Caco-2 (cell line): ENCODE results near the gene AAK1. TPM values are rescaled to one million over a fixed set of nuclear protein-coding genes. Genes with fewer than 3 reads are reported as not detected.

Experiments used
- BruUV-seq: library from RNA; stranded (reverse); fragments of 400-500 nt; replicated peaks from 2 replicates; lab custom pipeline; 2021; lab: Mats Ljungman, UMichigan
- CTCF ChIA-PET: fragments of 300-600 bp; sonication (Branson Sonifier 250); formaldehyde crosslinking; loops from one replicate; lab custom pipeline; 2022; ENCODE audit warnings: antibody characterized with exemption; lab: Charles Lee
- POLR2A ChIA-PET: fragments of 300-600 bp; sonication (Branson Sonifier 250); formaldehyde crosslinking; loops from one replicate; lab custom pipeline; 2022; ENCODE audit warnings: antibody characterized with exemption; lab: Charles Lee
- DNase-seq, 2 experiments: peaks; one replicate each; pipeline versions ENCODE4 v3.0.0 to v3.0.0-alpha.2; 2020 to 2022
- H3K27me3 ChIP-seq: replicated peaks from 2 replicates; pipeline ENCODE4 v1.6.0; 2011; ENCODE audit warnings: low read length; ENCODE audit not compliant: control insufficient read depth, insufficient read depth
- H3K36me3 ChIP-seq: 2 replicates; pipeline ENCODE4 v1.5.1; 2011; ENCODE audit warnings: low read length; ENCODE audit not compliant: control insufficient read depth, insufficient read depth
- H3K4me1 ChIP-seq: fragments of 250-450 bp; sonication (Bioruptor Pico); 2 replicates; pipeline ENCODE4 v1.5.1; 2020; ENCODE audit warnings: mild to moderate bottlenecking
- H3K4me3 ChIP-seq: 2 replicates; pipeline ENCODE4 v1.5.1; 2011; ENCODE audit warnings: low read depth, mild to moderate bottlenecking, control low read depth, low read length
- H3K9me3 ChIP-seq: fragments of 250-450 bp; sonication (Bioruptor Pico); 2 replicates; pipeline ENCODE4 v1.5.1; 2020; ENCODE audit warnings: mild to moderate bottlenecking, moderate library complexity
- H3K27ac Mint-ChIP-seq: one replicate; pipeline ENCODE4 v1.8.0; 2022; ENCODE audit warnings: mixed read lengths; ENCODE audit not compliant: unreplicated experiment
- H3K27me3 Mint-ChIP-seq: one replicate; pipeline ENCODE4 v1.8.0; 2022; ENCODE audit warnings: mixed read lengths; ENCODE audit not compliant: insufficient read depth, unreplicated experiment
- H3K36me3 Mint-ChIP-seq: one replicate; pipeline ENCODE4 v1.8.0; 2022; ENCODE audit warnings: mild to moderate bottlenecking, mixed read lengths; ENCODE audit not compliant: insufficient read depth, unreplicated experiment
- H3K4me1 Mint-ChIP-seq: one replicate; pipeline ENCODE4 v1.8.0; 2022; ENCODE audit warnings: low read depth, mixed read lengths; ENCODE audit not compliant: unreplicated experiment
- H3K4me3 Mint-ChIP-seq: one replicate; pipeline ENCODE4 v1.8.0; 2022; ENCODE audit warnings: mild to moderate bottlenecking, moderate library complexity, mixed read lengths; ENCODE audit not compliant: unreplicated experiment
- H3K9me3 Mint-ChIP-seq: one replicate; pipeline ENCODE4 v1.8.0; 2022; ENCODE audit warnings: mixed read lengths; ENCODE audit not compliant: unreplicated experiment
- intact Hi-C: fragments of 100-400 bp; cut with micrococcal nuclease; formaldehyde crosslinking; loops from one replicate; pipeline ENCODE4 v1.10.0; 2022; ENCODE audit not compliant: unreplicated experiment
- total RNA-seq: library from RNA; stranded (reverse); gene quantifications from 2 replicates; pipeline ENCODE4 v1.2.3, GENCODE V29; 2022
- TF ChIP-seq, protein P1 (sequence below), 2 experiments: fragments of 200-600 bp in 1 of 2; IDR thresholded peaks; 1 replicate in 1 of 2; 2 replicates in 1 of 2; pipeline versions ENCODE4 v1.5.1 to v1.8.0; 2011 to 2022; ENCODE audit warnings: antibody characterized with exemption in 1 of 2, control low read depth in 1 of 2, inconsistent platforms in 1 of 2, low read depth in 1 of 2, low read length in 1 of 2, mild to moderate bottlenecking in 1 of 2, moderate library complexity in 1 of 2; ENCODE audit not compliant: insufficient read depth in 1 of 2, severe bottlenecking in 1 of 2, unreplicated experiment in 1 of 2

The AAK1 gene
- total RNA-seq, 1 experiment from 2014 or later: 39.7 TPM

DNA sequence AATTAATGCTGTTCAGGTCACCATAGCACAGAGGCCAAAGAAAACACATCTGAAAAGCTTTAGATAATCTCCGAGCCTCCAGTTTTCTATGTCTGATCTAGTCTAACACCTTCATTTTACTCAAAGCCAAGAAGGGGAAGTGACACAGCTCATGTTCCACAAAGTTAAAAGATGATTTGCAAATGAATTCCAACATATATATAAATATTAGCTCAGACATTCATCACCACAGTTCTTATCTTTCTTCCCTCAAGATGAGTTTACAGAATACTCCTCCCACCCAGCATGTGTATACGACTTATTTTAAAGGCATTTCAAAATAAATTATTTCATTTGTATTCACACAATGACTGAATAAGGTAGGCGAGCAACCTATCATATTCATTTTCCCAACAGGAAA, 82.4 kb downstream of the AAK1 start:
- H3K27me3 Mint-ChIP-seq: no peaks in the 10 kb centered on the region

DNA sequence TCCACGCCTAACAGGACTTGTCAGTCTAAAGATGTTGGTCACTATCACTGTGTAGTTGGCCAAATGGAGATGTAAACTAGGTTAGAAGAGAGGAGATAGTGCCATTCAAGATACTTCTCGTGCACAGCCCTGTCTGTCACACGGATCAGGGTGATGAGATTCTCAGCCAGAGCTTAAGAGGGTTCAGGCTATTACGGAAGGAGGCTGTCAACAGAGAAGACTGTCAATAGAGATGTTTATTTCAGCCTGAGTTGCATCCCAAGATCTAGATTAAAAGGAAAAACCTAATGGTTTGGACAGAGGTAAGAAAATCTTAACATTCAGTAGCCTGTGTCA, 83.4 kb downstream of the AAK1 start:
- H3K36me3 ChIP-seq: no peaks in the 10 kb centered on the region
- intact Hi-C loops: no loop called here

More for the DNA sequence above, 82.4 kb downstream of the AAK1 start:
- no peaks in the 10 kb centered on the region for H3K27me3 ChIP-seq
- H3K36me3 Mint-ChIP-seq: peaks cover 5% of the 10 kb centered on the region
- intact Hi-C loops: no loop called here
- DNase-seq: no peak
- ChIA-PET POLR2A (interaction anchor here (0.6 to 0.7 kb wide), 3 partner anchors 151 to 622 kb away, joined by 3 to 4 read pairs (median 4); no protein-coding TSS in a partner anchor), CTCF (interaction anchor here (0.7 to 1.5 kb wide), 3 partner anchors 20 to 124 kb away, joined by 3 read pairs; partner anchors contain the start of gene NFU1)
- H3K36me3 ChIP-seq: no peaks in the 10 kb centered on the region
- no peak overlapping the region for H3K27ac Mint-ChIP-seq
- H3K9me3 Mint-ChIP-seq: no peaks in the 10 kb centered on the region
- H3K4me1 Mint-ChIP-seq: peaks cover 38% of the 10 kb centered on the region
- no peak overlapping the region for H3K4me3 ChIP-seq
- no TSS peak for BruUV-seq
- TF ChIP-seq, protein P1, sequence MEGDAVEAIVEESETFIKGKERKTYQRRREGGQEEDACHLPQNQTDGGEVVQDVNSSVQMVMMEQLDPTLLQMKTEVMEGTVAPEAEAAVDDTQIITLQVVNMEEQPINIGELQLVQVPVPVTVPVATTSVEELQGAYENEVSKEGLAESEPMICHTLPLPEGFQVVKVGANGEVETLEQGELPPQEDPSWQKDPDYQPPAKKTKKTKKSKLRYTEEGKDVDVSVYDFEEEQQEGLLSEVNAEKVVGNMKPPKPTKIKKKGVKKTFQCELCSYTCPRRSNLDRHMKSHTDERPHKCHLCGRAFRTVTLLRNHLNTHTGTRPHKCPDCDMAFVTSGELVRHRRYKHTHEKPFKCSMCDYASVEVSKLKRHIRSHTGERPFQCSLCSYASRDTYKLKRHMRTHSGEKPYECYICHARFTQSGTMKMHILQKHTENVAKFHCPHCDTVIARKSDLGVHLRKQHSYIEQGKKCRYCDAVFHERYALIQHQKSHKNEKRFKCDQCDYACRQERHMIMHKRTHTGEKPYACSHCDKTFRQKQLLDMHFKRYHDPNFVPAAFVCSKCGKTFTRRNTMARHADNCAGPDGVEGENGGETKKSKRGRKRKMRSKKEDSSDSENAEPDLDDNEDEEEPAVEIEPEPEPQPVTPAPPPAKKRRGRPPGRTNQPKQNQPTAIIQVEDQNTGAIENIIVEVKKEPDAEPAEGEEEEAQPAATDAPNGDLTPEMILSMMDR (IDR thresholded peaks at IDR 0.05; ENCODE audit: insufficient read depth in 1 of 2, low read depth in 1 of 2, low read length in 1 of 2, severe bottlenecking in 1 of 2, unreplicated experiment in 1 of 2): no peak
- H3K9me3 ChIP-seq: no peaks in the 10 kb centered on the region
- H3K4me3 Mint-ChIP-seq: no peak overlapping the region
- H3K4me1 ChIP-seq: peaks cover 20% of the 10 kb centered on the region

DNA sequence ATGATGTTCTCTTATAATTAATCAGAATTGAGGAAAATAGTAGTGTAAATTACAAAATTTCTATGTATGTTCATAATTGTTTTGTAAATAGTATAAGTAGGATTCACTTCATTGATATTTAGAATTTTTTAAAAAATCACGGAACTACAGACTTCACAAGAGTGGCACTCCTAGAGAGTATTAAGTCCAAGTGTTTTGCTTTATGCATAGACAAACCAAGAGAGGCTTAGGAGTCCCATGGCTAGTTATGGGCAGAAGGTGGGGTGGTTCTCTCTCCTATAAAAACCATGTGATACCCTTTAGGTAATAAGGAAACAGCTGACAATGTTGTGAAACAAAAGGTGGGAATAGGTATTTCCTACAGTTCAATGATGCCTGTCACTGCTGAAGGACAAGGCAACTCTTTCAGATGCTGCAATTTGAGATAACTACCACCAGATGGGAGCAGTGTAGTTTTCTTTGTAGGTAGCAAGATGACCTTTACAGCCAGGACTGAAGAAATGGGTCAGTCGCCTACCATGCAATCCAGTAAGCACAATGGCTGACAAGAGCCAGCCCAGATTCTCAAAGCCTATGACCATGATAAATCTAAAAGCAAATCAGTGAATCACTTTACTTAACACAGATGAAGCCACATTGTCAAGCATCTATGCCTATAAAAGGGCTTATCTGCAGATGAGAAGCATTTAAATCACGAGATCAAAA, 83.9 kb downstream of the AAK1 start:
- Mint-ChIP-seq H3K27me3 (no peaks in the 10 kb centered on the region), H3K27ac (no peak overlapping the region), H3K9me3 (no peaks in the 10 kb centered on the region), H3K36me3 (peaks cover 5% of the 10 kb centered on the region), H3K4me3 (no peak overlapping the region), H3K4me1 (peaks cover 33% of the 10 kb centered on the region)
- Histone ChIP-seq H3K4me1 (peaks cover 16% of the 10 kb centered on the region), H3K4me3 (no peak overlapping the region), H3K27me3 (no peaks in the 10 kb centered on the region), H3K9me3 (no peaks in the 10 kb centered on the region), H3K36me3 (no peaks in the 10 kb centered on the region)
- TF ChIP-seq, protein P1 (IDR thresholded peaks at IDR 0.05; ENCODE audit: insufficient read depth in 1 of 2, low read depth in 1 of 2, low read length in 1 of 2, severe bottlenecking in 1 of 2, unreplicated experiment in 1 of 2): peak; percentile 71 to 83
- BruUV-seq: no TSS peak
- peak in 1 of 2 experiments; percentile 65 for DNase-seq
- CTCF ChIA-PET: no interaction called here
- POLR2A ChIA-PET: no interaction called here
- intact Hi-C loops: loop anchor here (1.0 kb wide), 3 partner anchors 84 to 258 kb away; partner anchors contain the start of gene AAK1

More for the DNA sequence above, 83.4 kb downstream of the AAK1 start:
- no peaks in the 10 kb centered on the region for H3K27me3 Mint-ChIP-seq
- ChIA-PET CTCF (interaction anchor here (1.5 kb wide), 1 partner anchor 123 kb away, joined by 3 read pairs; the partner anchor contains the start of gene NFU1), POLR2A (no interaction called here)
- no TSS peak for BruUV-seq
- peaks cover 38% of the 10 kb centered on the region for H3K4me1 Mint-ChIP-seq
- Histone ChIP-seq H3K27me3 (no peaks in the 10 kb centered on the region), H3K4me1 (peaks cover 20% of the 10 kb centered on the region), H3K9me3 (no peaks in the 10 kb centered on the region), H3K4me3 (no peak overlapping the region)
- H3K9me3 Mint-ChIP-seq: no peaks in the 10 kb centered on the region
- no peak overlapping the region for H3K4me3 Mint-ChIP-seq
- TF ChIP-seq, protein P1 (IDR thresholded peaks at IDR 0.05; ENCODE audit: insufficient read depth in 1 of 2, low read depth in 1 of 2, low read length in 1 of 2, severe bottlenecking in 1 of 2, unreplicated experiment in 1 of 2): no peak
- peaks cover 5% of the 10 kb centered on the region for H3K36me3 Mint-ChIP-seq
- DNase-seq: no peak
- H3K27ac Mint-ChIP-seq: no peak overlapping the region
